Type B pancreatic cell (in vitro differentiated cells): ENCODE results near the gene TRIM25. TPM values are rescaled to one million over a fixed set of nuclear protein-coding genes. Genes with fewer than 3 reads are reported as not detected.
A peak's percentile ranks its signal among the peaks of the same experiment; 100 is the strongest.

Experiments used
- DNase-seq: peaks from one replicate; pipeline ENCODE4 v3.0.0; 2021; ENCODE audit warnings: mixed read lengths; ENCODE audit not compliant: unreplicated experiment; ENCODE audit errors: extremely low spot score
- H3K27ac Mint-ChIP-seq: 2 replicates; pipeline ENCODE4 v1.8.0; 2021; ENCODE audit warnings: mild to moderate bottlenecking, mixed read lengths
- H3K27me3 Mint-ChIP-seq: 2 replicates; pipeline ENCODE4 v1.8.0; 2021; ENCODE audit warnings: mixed read lengths
- H3K36me3 Mint-ChIP-seq: 2 replicates; pipeline ENCODE4 v1.8.0; 2021; ENCODE audit warnings: mixed read lengths
- H3K4me1 Mint-ChIP-seq: one replicate; pipeline ENCODE4 v1.8.0; 2021; ENCODE audit warnings: mixed read lengths; ENCODE audit not compliant: unreplicated experiment
- H3K4me3 Mint-ChIP-seq: 2 replicates; pipeline ENCODE4 v1.8.0; 2021; ENCODE audit warnings: mild to moderate bottlenecking, mixed read lengths
- H3K9me3 Mint-ChIP-seq: 2 replicates; pipeline ENCODE4 v1.8.0; 2021; ENCODE audit warnings: mixed read lengths
- CTCF ChIP-seq: fragments of 200-600 bp; sonication (generic); conservative IDR thresholded peaks from 2 replicates; pipeline ENCODE4 v1.5.0; 2021; ENCODE audit warnings: antibody characterized with exemption, mild to moderate bottlenecking
- total RNA-seq: library from RNA; stranded (reverse); gene quantifications from 2 replicates; pipeline ENCODE4 v1.2.1, GENCODE V29; 2021; ENCODE audit warnings: low replicate concordance

Gene TRIM25
- total RNA-seq, 1 donor from 2014 or later = 43.4 TPM

DNA sequence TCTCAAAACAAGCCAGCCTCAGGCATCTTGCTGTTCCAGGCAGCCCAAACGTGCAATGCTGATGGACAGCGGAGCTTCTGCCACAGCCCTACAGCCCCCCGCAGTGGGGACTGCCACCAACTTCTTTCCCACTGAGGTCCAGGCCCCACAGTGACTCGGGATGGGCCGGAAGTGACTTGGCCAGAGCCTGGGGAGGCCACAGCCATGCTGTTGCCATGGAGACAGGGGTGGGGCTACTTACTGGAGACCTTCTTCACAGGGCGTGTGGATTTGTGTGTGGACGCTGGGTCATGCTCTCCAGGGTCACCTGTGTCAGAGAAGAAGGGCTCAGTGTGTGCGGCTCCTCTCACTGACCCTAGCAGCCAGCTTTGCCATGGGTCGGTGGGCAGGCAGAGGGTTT is 15.0 kb downstream of the TRIM25 start:
- TF ChIP-seq CTCF = no peak
- Mint-ChIP-seq H3K9me3 (no peaks in the 10 kb centered on the region), H3K36me3 (peaks cover 47% of the 10 kb centered on the region), H3K4me1 (peaks cover 19% of the 10 kb centered on the region), H3K27ac (no peak overlapping the region), H3K4me3 (no peak overlapping the region), H3K27me3 (no peaks in the 10 kb centered on the region)
- DNase-seq = no peak

GRCh38 chr17:56897646-56898424 is 16.0 kb downstream of the TRIM25 start:
- H3K27ac Mint-ChIP-seq = no peak overlapping the region
- no peaks in the 10 kb centered on the region for H3K9me3 Mint-ChIP-seq
- H3K4me3 Mint-ChIP-seq = no peak overlapping the region
- peaks cover 19% of the 10 kb centered on the region for H3K4me1 Mint-ChIP-seq
- no peaks in the 10 kb centered on the region for H3K27me3 Mint-ChIP-seq
- no peak for DNase-seq
- H3K36me3 Mint-ChIP-seq = peaks cover 50% of the 10 kb centered on the region
- TF ChIP-seq CTCF = no peak

- Mint-ChIP-seq H3K27me3 (no peaks in the 10 kb centered on the region), H3K4me3 (no peak overlapping the region), H3K36me3 (peaks cover 55% of the 10 kb centered on the region), H3K4me1 (peaks cover 19% of the 10 kb centered on the region), H3K27ac (no peak overlapping the region), H3K9me3 (no peaks in the 10 kb centered on the region)
- no peak for DNase-seq
- TF ChIP-seq CTCF = no peak
Measured at GRCh38 chr17:56896968-56897359, 16.9 kb downstream of the TRIM25 start.

DNA sequence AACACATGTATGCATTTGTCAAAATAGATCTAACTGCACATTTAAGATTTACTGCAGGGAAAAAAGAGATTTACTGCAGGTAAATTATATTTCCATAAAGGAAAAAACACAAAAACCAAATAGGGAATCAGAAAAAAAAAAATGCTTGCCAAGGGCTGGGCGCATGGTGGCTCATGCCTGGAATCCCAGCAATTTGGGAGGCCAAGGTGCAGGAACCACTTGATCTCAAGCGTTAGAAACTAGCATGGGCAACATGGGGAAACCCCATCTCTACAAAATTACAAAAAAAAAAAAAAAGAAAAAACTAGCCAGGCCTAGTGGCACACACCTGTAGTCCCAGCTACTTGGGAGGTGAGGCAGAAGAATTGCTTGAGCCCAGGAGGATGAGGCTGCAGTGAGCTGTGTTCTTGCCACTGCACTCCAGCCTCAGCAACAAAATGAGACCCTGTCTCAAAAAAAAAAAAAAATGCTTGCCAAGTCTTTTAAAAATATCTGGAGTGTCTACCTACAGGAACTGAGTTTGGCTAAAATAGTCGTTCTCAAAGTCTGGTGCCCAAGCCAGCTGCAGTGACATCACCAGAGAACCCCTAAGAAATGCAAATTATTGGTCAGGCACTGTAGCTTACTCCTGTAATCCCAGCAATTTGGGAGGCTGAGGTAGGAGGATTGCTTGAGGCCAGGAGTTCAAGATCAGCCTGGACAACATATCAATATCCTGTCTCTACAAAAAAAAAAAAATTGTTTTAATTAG is 17.5 kb downstream of the TRIM25 start:
- no peak for DNase-seq
- H3K27ac Mint-ChIP-seq = no peak overlapping the region
- peaks cover 50% of the 10 kb centered on the region for H3K36me3 Mint-ChIP-seq
- no peaks in the 10 kb centered on the region for H3K9me3 Mint-ChIP-seq
- H3K4me1 Mint-ChIP-seq = peaks cover 19% of the 10 kb centered on the region
- H3K27me3 Mint-ChIP-seq = no peaks in the 10 kb centered on the region
- H3K4me3 Mint-ChIP-seq = no peak overlapping the region
- no peak for TF ChIP-seq CTCF

DNA sequence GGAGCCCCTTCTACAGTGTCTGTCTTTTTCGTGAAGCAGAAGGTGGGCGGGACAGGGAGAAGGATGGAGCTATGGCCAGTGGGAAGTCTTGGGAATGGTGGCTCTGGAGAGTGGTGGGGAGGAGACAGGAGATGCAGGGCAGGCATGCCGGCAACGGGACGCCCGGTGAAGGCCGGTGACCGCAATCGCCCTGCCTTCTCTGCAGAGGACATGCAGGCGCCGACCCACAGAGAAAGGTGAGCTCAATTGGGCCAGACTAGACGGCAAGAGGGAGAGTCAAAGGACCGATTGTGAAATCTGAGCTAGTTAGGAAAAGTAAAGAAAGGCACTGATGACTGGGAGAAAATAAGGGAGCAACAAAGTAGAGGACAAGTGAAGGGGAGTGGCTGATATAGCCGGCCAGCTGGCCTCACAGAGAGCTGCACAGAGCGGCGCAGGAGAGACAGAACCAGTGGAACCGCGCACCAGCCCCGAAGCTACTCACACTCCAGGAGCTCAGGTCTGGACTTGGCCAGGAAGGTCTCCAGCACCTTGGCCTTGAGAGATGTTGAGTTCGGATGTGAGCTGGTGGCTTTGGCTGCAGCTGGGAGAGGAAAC is 18.9 kb downstream of the TRIM25 start:
- Mint-ChIP-seq H3K27me3 (no peaks in the 10 kb centered on the region), H3K4me1 (peaks cover 19% of the 10 kb centered on the region), H3K27ac (peak overlapping the region; percentile 34), H3K9me3 (no peaks in the 10 kb centered on the region), H3K36me3 (peaks cover 45% of the 10 kb centered on the region), H3K4me3 (no peak overlapping the region)
- DNase-seq = no peak
- TF ChIP-seq CTCF = no peak
